ENCODE measurements around the gene NRG3.

DNA sequence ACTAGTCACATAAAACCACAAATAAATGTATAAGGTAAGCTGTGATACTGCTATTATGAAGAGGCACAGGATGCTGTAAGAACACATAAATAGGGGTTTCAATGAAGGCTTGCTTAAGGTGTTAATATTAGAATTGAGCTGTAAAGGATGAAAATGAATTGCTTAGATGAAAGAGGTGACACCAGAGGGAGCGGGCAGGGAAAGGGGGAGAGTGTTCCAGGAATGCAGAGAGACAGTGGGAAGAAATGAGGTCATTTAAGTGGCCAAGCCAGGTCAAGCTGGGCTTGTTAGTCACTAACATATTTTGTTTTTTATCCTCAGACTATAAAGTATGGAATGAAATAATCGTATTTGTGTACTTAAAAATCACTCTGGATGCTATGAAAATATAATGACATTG is 193.5 kb downstream of the NRG3 start:
- TF ChIP-seq CTCF (IDR thresholded peaks at IDR 0.05; ENCODE audit: insufficient read depth, low read length) (no peak), POLR2AphosphoS5 (IDR thresholded peaks at IDR 0.05; ENCODE audit: low read depth) (no peak), GABPA (IDR thresholded peaks at IDR 0.05; ENCODE audit: low read depth) (no peak)
